ENCODE data around the gene FRMD4A. TPM values are rescaled to one million over a fixed set of nuclear protein-coding genes. Genes with fewer than 3 reads are reported as not detected.

The FRMD4A gene
- total RNA-seq, 1 experiment from 2014 or later, result 7.1 TPM

GRCh38 chr10:13973742-13974141 is 357.0 kb downstream of the FRMD4A start:
- H3K36me3 ChIP-seq (ENCODE audit: low read depth, low read length), result no peaks in the 10 kb centered on the region
- H3K9ac ChIP-seq (ENCODE audit: low read length), result no peak overlapping the region
- intact Hi-C loops (cut with micrococcal nuclease), result no loop called here
- no peaks in the 10 kb centered on the region for H4K20me1 ChIP-seq (ENCODE audit: low read length)
- ChIA-PET CTCF (no interaction called here), POLR2A (ENCODE audit: unreplicated experiment) (no interaction called here)
- no peaks in the 10 kb centered on the region for H3K27me3 ChIP-seq (ENCODE audit: low read length)
- H3K27ac ChIP-seq (ENCODE audit: low read length), result no peak overlapping the region
- no peak overlapping the region for H3K4me2 ChIP-seq (ENCODE audit: low read length)
- TF ChIP-seq EZH2phosphoT487 (IDR thresholded peaks at IDR 0.05; ENCODE audit: borderline replicate concordance, low read length) (no peak), EZH2 (IDR thresholded peaks at IDR 0.05; ENCODE audit: low read length, unreplicated experiment) (no peak), CTCF (conservative IDR thresholded peaks at IDR 0.05; ENCODE audit: low read depth, low read length) (no peak)
- no peak overlapping the region for H2AFZ ChIP-seq (ENCODE audit: low read length)
- DNase-seq (no peak), ATAC-seq (no peak)
- no TSS peak for BruUV-seq (replicated peaks)
- 0 out of 2 replicates have a peak, but pooled peaks cover 8% of the 10 kb centered on the region for H3K4me1 ChIP-seq (ENCODE audit: insufficient read depth, low read length)
- H3F3A ChIP-seq (ENCODE audit: low read length, unreplicated experiment), result no peaks in the 10 kb centered on the region
- H3K4me3 ChIP-seq (ENCODE audit: low read length), result no peak overlapping the region
- H3K9me3 ChIP-seq (ENCODE audit: low read length), result no peaks in the 10 kb centered on the region
- H3K9me2 ChIP-seq (replicated peaks; ENCODE audit: low read length), result no peaks in the 10 kb centered on the region
- H3K79me2 ChIP-seq (ENCODE audit: low read length), result no peaks in the 10 kb centered on the region

GRCh38 chr10:13972609-13973008 is 358.1 kb downstream of the FRMD4A start:
- Histone ChIP-seq H3K4me2 (ENCODE audit: low read length) (no peak overlapping the region), H3K4me1 (ENCODE audit: insufficient read depth, low read length) (no peaks in the 10 kb centered on the region), H3K9ac (ENCODE audit: low read length) (no peak overlapping the region), H2AFZ (ENCODE audit: low read length) (no peak overlapping the region), H3F3A (ENCODE audit: low read length, unreplicated experiment) (no peaks in the 10 kb centered on the region), H3K9me3 (ENCODE audit: low read length) (no peaks in the 10 kb centered on the region), H3K27ac (ENCODE audit: low read length) (no peak overlapping the region), H3K27me3 (ENCODE audit: low read length) (no peaks in the 10 kb centered on the region), H3K9me2 (replicated peaks; ENCODE audit: low read length) (no peaks in the 10 kb centered on the region), H4K20me1 (ENCODE audit: low read length) (no peaks in the 10 kb centered on the region), H3K36me3 (ENCODE audit: low read depth, low read length) (no peaks in the 10 kb centered on the region), H3K4me3 (ENCODE audit: low read length) (no peak overlapping the region), H3K79me2 (ENCODE audit: low read length) (no peaks in the 10 kb centered on the region)
- DNase-seq (no peak), ATAC-seq (no peak)
- POLR2A ChIA-PET (ENCODE audit: unreplicated experiment), result no interaction called here
- CTCF ChIA-PET, result no interaction called here
- intact Hi-C loops (cut with micrococcal nuclease), result no loop called here
- no TSS peak for BruUV-seq (replicated peaks)
- no peak for TF ChIP-seq EZH2 (IDR thresholded peaks at IDR 0.05; ENCODE audit: low read length, unreplicated experiment)
- no peak for TF ChIP-seq EZH2phosphoT487 (IDR thresholded peaks at IDR 0.05; ENCODE audit: borderline replicate concordance, low read length)
- no peak for TF ChIP-seq CTCF (conservative IDR thresholded peaks at IDR 0.05; ENCODE audit: low read depth, low read length)

DNA sequence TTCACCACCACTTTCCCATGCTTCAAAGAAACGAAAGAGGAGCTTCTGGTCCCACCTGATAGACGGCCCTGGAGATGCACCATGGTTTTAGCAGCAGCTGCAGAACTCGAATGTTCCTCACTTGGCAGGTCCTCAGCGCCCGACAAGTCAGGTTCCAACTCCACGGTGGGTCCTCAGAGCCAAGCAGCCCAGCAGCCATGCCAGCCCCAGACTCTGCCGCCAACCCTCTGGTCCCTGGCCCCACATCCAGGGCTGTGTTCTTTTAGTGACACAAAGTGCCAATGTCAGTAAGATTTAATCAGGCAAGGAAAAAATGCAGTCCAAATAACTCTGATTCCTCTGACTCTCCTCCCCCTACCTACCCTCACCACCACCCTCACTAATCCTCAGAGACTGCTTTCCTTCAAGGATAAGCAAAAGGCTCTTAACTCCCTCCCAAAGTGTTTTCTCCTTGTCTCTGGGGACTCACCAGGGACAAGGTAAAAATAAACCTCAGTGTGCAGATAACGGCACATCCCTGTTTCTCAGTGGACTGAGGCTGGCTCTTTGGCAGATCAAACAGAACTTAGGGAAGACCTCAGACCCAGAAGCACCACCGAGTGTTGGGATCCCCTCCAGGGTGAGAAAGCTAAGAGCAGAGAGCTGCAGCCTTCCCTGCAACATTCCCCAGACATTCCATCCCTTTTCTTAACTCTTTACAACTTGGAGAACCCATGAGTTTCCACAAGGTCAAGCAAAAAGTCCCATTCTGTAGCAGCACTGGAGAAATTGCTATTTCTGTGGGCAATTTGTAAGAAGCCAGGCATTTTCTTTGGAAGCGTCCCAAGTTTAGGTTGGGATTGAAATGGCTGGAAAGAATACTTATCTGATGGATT is 358.9 kb downstream of the FRMD4A start:
- CTCF ChIA-PET, result no interaction called here
- H2AFZ ChIP-seq (ENCODE audit: low read length), result no peak overlapping the region
- H3K4me3 ChIP-seq (ENCODE audit: low read length), result no peak overlapping the region
- intact Hi-C loops (cut with micrococcal nuclease), result no loop called here
- TF ChIP-seq EZH2phosphoT487 (IDR thresholded peaks at IDR 0.05; ENCODE audit: borderline replicate concordance, low read length), result no peak
- TF ChIP-seq CTCF (conservative IDR thresholded peaks at IDR 0.05; ENCODE audit: low read depth, low read length), result no peak
- TF ChIP-seq EZH2 (IDR thresholded peaks at IDR 0.05; ENCODE audit: low read length, unreplicated experiment), result no peak
- no peak overlapping the region for H3K4me2 ChIP-seq (ENCODE audit: low read length)
- no peak overlapping the region for H3K27ac ChIP-seq (ENCODE audit: low read length)
- no TSS peak for BruUV-seq (replicated peaks)
- ATAC-seq (no peak), DNase-seq (no peak)
- no peaks in the 10 kb centered on the region for H3K79me2 ChIP-seq (ENCODE audit: low read length)
- H3K27me3 ChIP-seq (ENCODE audit: low read length), result no peaks in the 10 kb centered on the region
- no peaks in the 10 kb centered on the region for H3F3A ChIP-seq (ENCODE audit: low read length, unreplicated experiment)
- H3K4me1 ChIP-seq (ENCODE audit: insufficient read depth, low read length), result no peaks in the 10 kb centered on the region
- H3K9me2 ChIP-seq (replicated peaks; ENCODE audit: low read length), result no peaks in the 10 kb centered on the region
- no peaks in the 10 kb centered on the region for H4K20me1 ChIP-seq (ENCODE audit: low read length)
- POLR2A ChIA-PET (ENCODE audit: unreplicated experiment), result no interaction called here
- H3K9ac ChIP-seq (ENCODE audit: low read length), result no peak overlapping the region
- H3K9me3 ChIP-seq (ENCODE audit: low read length), result no peaks in the 10 kb centered on the region
- H3K36me3 ChIP-seq (ENCODE audit: low read depth, low read length), result no peaks in the 10 kb centered on the region
